Measurements from ENCODE around the gene FUT1. TPM values are rescaled to one million over a fixed set of nuclear protein-coding genes. Genes with fewer than 3 reads are reported as not detected.
A peak's percentile ranks its signal among the peaks of the same experiment; 100 is the strongest.

The FUT1 gene
- total and polyA plus RNA-seq, 9 of the 15 experiments (the other 6 are each of a cell fraction or from before 2014, with no cell fraction given), result 2.3 to 18.5 (median 8.8) TPM

DNA sequence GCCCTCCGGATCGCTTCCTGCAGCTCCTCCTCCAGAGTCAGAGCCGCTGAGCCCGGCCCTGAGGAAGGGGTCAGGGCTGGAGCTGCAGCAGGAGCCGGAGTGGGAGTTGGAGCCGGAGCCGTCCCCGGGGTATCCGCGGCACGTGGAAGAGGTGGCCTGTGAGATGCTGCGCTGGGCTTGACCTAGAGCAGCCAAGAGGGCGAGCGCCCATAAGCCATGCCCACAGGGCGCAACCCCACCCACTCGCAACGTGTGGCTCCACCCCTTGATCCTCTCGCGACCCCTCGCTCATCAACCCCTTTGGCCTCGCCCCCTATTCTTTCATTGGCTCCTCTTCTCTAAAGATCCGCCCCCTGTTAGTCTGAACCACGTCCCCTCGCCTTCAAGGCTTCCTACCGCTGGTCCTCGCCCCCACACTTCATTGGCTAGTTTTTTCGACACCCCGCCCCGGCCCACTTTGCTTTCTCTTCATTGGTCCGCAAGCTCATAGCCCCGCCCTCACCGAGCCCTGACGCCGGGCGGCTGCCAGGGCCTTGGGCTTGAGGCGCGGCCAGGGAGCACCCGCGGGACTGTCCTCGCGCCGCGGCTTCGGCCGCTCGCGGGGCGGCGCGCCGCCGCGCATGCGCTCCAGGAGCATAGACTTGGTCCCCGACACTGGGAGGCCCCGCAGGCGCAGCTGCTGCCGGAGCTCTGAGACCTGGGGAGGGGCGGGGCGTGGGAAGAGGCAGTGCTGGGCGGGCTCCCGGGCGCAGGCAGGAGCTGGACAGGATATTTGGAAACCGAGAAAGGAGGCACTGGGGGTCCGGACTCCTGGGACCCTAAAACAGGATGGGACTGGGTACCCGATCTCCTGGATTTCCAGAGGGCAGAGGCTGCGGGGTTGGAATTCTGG, 38.3 kb downstream of the FUT1 start (continued):
- TF ChIP-seq, protein P1, sequence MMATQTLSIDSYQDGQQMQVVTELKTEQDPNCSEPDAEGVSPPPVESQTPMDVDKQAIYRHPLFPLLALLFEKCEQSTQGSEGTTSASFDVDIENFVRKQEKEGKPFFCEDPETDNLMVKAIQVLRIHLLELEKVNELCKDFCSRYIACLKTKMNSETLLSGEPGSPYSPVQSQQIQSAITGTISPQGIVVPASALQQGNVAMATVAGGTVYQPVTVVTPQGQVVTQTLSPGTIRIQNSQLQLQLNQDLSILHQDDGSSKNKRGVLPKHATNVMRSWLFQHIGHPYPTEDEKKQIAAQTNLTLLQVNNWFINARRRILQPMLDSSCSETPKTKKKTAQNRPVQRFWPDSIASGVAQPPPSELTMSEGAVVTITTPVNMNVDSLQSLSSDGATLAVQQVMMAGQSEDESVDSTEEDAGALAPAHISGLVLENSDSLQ (IDR thresholded peaks at IDR 0.05), result peak; percentile 77
- TF ChIP-seq, protein P2, sequence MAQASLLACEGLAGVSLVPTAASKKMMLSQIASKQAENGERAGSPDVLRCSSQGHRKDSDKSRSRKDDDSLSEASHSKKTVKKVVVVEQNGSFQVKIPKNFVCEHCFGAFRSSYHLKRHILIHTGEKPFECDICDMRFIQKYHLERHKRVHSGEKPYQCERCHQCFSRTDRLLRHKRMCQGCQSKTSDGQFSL (CRISPR knock-in tag; IDR thresholded peaks at IDR 0.05), result no peak
- TF ChIP-seq, protein P2 (tag; IDR thresholded peaks at IDR 0.05), result no peak
- TF ChIP-seq PHB (CRISPR knock-in tag; IDR thresholded peaks at IDR 0.05) (no peak), POLR2B (IDR thresholded peaks at IDR 0.05; ENCODE audit: low read depth, partially characterized antibody) (peak; percentile 27), DPF2 (IDR thresholded peaks at IDR 0.05) (no peak), POU5F1 (IDR thresholded peaks at IDR 0.05; ENCODE audit: borderline replicate concordance, low read depth, low read length, partially characterized antibody) (peak; percentile 57), ZNF124 (CRISPR knock-in tag; IDR thresholded peaks at IDR 0.05) (no peak), SRF (CRISPR knock-in tag; IDR thresholded peaks at IDR 0.05) (peak in 1 of 2 experiments; percentile 8; a peak in 1 of 4 replicates), FOS (IDR thresholded peaks at IDR 0.05; ENCODE audit: extremely low read depth, insufficient read length) (peak; percentile 80), ZBTB7A (IDR thresholded peaks at IDR 0.05; ENCODE audit: borderline replicate concordance, control insufficient read depth, low read depth, low read length) (peak; percentile 63; the same call in 1 of the 2 replicates), MTA1 (IDR thresholded peaks at IDR 0.05; ENCODE audit: borderline replicate concordance) (peak; percentile 71), C11orf30 (IDR thresholded peaks at IDR 0.05; ENCODE audit: low read depth) (no peak), NBN (IDR thresholded peaks at IDR 0.05; ENCODE audit: low read depth) (no peak), CTBP1 (IDR thresholded peaks at IDR 0.05; ENCODE audit: borderline replicate concordance) (peak; percentile 96), L3MBTL2 (IDR thresholded peaks at IDR 0.05) (peak; percentile 92)
- TF ChIP-seq, protein P3, sequence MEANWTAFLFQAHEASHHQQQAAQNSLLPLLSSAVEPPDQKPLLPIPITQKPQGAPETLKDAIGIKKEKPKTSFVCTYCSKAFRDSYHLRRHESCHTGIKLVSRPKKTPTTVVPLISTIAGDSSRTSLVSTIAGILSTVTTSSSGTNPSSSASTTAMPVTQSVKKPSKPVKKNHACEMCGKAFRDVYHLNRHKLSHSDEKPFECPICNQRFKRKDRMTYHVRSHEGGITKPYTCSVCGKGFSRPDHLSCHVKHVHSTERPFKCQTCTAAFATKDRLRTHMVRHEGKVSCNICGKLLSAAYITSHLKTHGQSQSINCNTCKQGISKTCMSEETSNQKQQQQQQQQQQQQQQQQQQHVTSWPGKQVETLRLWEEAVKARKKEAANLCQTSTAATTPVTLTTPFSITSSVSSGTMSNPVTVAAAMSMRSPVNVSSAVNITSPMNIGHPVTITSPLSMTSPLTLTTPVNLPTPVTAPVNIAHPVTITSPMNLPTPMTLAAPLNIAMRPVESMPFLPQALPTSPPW (CRISPR knock-in tag; IDR thresholded peaks at IDR 0.05), result peak; percentile 80
- TF ChIP-seq, protein P4, sequence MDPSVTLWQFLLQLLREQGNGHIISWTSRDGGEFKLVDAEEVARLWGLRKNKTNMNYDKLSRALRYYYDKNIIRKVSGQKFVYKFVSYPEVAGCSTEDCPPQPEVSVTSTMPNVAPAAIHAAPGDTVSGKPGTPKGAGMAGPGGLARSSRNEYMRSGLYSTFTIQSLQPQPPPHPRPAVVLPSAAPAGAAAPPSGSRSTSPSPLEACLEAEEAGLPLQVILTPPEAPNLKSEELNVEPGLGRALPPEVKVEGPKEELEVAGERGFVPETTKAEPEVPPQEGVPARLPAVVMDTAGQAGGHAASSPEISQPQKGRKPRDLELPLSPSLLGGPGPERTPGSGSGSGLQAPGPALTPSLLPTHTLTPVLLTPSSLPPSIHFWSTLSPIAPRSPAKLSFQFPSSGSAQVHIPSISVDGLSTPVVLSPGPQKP (CRISPR knock-in tag; IDR thresholded peaks at IDR 0.05), result no peak
- TF ChIP-seq, protein P5, sequence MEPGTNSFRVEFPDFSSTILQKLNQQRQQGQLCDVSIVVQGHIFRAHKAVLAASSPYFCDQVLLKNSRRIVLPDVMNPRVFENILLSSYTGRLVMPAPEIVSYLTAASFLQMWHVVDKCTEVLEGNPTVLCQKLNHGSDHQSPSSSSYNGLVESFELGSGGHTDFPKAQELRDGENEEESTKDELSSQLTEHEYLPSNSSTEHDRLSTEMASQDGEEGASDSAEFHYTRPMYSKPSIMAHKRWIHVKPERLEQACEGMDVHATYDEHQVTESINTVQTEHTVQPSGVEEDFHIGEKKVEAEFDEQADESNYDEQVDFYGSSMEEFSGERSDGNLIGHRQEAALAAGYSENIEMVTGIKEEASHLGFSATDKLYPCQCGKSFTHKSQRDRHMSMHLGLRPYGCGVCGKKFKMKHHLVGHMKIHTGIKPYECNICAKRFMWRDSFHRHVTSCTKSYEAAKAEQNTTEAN (CRISPR knock-in tag; IDR thresholded peaks at IDR 0.05), result no peak
- TF ChIP-seq, protein P6, sequence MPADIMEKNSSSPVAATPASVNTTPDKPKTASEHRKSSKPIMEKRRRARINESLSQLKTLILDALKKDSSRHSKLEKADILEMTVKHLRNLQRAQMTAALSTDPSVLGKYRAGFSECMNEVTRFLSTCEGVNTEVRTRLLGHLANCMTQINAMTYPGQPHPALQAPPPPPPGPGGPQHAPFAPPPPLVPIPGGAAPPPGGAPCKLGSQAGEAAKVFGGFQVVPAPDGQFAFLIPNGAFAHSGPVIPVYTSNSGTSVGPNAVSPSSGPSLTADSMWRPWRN (IDR thresholded peaks at IDR 0.05; ENCODE audit: low read depth), result no peak
- TF ChIP-seq, protein P7, sequence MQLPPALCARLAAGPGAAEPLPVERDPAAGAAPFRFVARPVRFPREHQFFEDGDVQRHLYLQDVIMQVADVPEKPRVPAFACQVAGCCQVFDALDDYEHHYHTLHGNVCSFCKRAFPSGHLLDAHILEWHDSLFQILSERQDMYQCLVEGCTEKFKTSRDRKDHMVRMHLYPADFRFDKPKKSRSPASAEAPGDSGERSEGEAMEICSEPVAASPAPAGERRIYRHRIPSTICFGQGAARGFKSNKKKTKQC (CRISPR knock-in tag; IDR thresholded peaks at IDR 0.05), result no peak

Data from K562 (cell line).